H1 (cell line): ENCODE results near the gene ABHD2. TPM values are rescaled to one million over a fixed set of nuclear protein-coding genes. Genes with fewer than 3 reads are reported as not detected.

Source experiments
- CTCF ChIA-PET: fragments of 300-600 bp; sonication (Branson Sonifier 250); formaldehyde crosslinking; loops from one replicate; lab custom pipeline; 2021; ENCODE audit not compliant: partially characterized antibody; lab: Charles Lee
- POLR2A ChIA-PET: fragments of 300-600 bp; sonication (Branson Sonifier 250); formaldehyde crosslinking; loops from one replicate; lab custom pipeline; 2021; ENCODE audit warnings: inconsistent platforms; ENCODE audit not compliant: partially characterized antibody; lab: Charles Lee
- DNase-seq, 2 experiments: peaks; one replicate each; pipeline versions ENCODE4 v3.0.0 to v3.0.0-alpha.2; 2010 to 2022; ENCODE audit warnings: low spot score in 2 of 2, low read depth in 1 of 2, mixed read lengths in 1 of 2
- FAIRE-seq: peaks from 2 replicates; lab custom pipeline; 2011; peaks lifted over from hg19 to GRCh38; lab: Jason Lieb, UNC
- H2AFZ ChIP-seq: 2 replicates; pipeline ENCODE4 v1.8.1; 2012; ENCODE audit warnings: low read length, inconsistent platforms
- H2AK5ac ChIP-seq: 2 replicates; pipeline ENCODE4 v1.6.1; 2013; ENCODE audit warnings: low read depth, low read length
- H2BK120ac ChIP-seq: replicated peaks from 2 replicates; pipeline ENCODE3; 2013; ENCODE audit warnings: low read depth, low read length, inconsistent platforms
- H2BK12ac ChIP-seq: 2 replicates; pipeline ENCODE4 v1.6.1; 2013; ENCODE audit warnings: low read depth, low read length
- H2BK15ac ChIP-seq: 2 replicates; pipeline ENCODE4 v1.6.1; 2013; ENCODE audit warnings: low read length
- H2BK20ac ChIP-seq: 2 replicates; pipeline ENCODE4 v1.6.1; 2013; ENCODE audit warnings: low read length
- H2BK5ac ChIP-seq: 2 replicates; pipeline ENCODE4 v1.6.1; 2013; ENCODE audit warnings: low read depth, low read length
- H3K14ac ChIP-seq: 2 replicates; pipeline ENCODE4 v1.6.1; 2013; ENCODE audit warnings: inconsistent platforms; ENCODE audit not compliant: insufficient read length
- H3K18ac ChIP-seq: 2 replicates; pipeline ENCODE4 v1.6.1; 2013; ENCODE audit warnings: low read length; ENCODE audit errors: extremely low read depth
- H3K23ac ChIP-seq: 2 replicates; pipeline ENCODE4 v1.6.1; 2013; ENCODE audit warnings: inconsistent platforms; ENCODE audit not compliant: insufficient read length
- H3K23me2 ChIP-seq: 2 replicates; pipeline ENCODE4 v1.6.1; 2013; ENCODE audit warnings: low read depth, low read length
- H3K27ac ChIP-seq: 2 replicates; pipeline ENCODE4 v1.6.1; 2011; ENCODE audit warnings: low read depth, low read length, inconsistent platforms
- H3K27me3 ChIP-seq, 4 experiments: replicated peaks in 1 of 4; 1 replicate in 1 of 4; 2 replicates in 3 of 4; pipeline versions ENCODE4 v1.6.1 to v1.8.1; 2011 to 2013; ENCODE audit warnings: low read length in 3 of 4, mild to moderate bottlenecking in 3 of 4, inconsistent platforms in 2 of 4, mixed read lengths in 2 of 4, moderate library complexity in 1 of 4; ENCODE audit not compliant: control insufficient read depth in 3 of 4, insufficient read depth in 3 of 4; ENCODE audit errors: extremely low read depth in 1 of 4
- H3K36me3 ChIP-seq, 4 experiments: 2 replicates each; pipeline versions ENCODE4 v1.6.1 to v1.8.1; 2011 to 2013; ENCODE audit warnings: mild to moderate bottlenecking in 4 of 4, low read length in 3 of 4, moderate library complexity in 2 of 4, control low read depth in 1 of 4, inconsistent platforms in 1 of 4; ENCODE audit not compliant: insufficient read depth in 4 of 4, control insufficient read depth in 2 of 4
- H3K4ac ChIP-seq: replicated peaks from 2 replicates; pipeline ENCODE3; 2013; ENCODE audit warnings: low read length, low read depth, mixed read lengths, inconsistent platforms; ENCODE audit not compliant: insufficient read length
- H3K4me1 ChIP-seq, 4 experiments: replicated peaks in 1 of 4; 1 replicate in 1 of 4; 2 replicates in 3 of 4; pipeline versions ENCODE4 v1.6.1 to v1.8.1; 2011 to 2013; ENCODE audit warnings: low read length in 3 of 4, inconsistent platforms in 2 of 4, mixed read lengths in 1 of 4; ENCODE audit not compliant: insufficient read depth in 4 of 4, control insufficient read depth in 3 of 4
- H3K4me2 ChIP-seq, 2 experiments: 2 replicates each; pipeline versions ENCODE4 v1.6.1 to v1.8.1; 2011 to 2013; ENCODE audit warnings: low read depth in 2 of 2, low read length in 2 of 2, control low read depth in 1 of 2, inconsistent platforms in 1 of 2, mild to moderate bottlenecking in 1 of 2; ENCODE audit not compliant: insufficient read depth in 1 of 2
- H3K4me3 ChIP-seq, 4 experiments: fragments of 200-600, 300-600 bp in 1 of 4; sonication (generic), shearing (Covaris generic), sonication (Bioruptor Twin) in 1 of 4; 2 replicates each; pipeline versions ENCODE4 v1.5.1 to v1.8.1; 2011 to 2016; ENCODE audit warnings: low read length in 4 of 4, low read depth in 3 of 4, control low read depth in 2 of 4, inconsistent platforms in 2 of 4, mild to moderate bottlenecking in 2 of 4, mixed read lengths in 1 of 4, moderate library complexity in 1 of 4; ENCODE audit not compliant: insufficient read depth in 2 of 4; ENCODE audit errors: extremely low read depth in 1 of 4
- H3K56ac ChIP-seq: replicated peaks from 2 replicates; pipeline ENCODE3; 2013; ENCODE audit warnings: low read depth, mild to moderate bottlenecking, mixed read lengths, low read length, inconsistent platforms; ENCODE audit not compliant: insufficient read length
- H3K79me1 ChIP-seq: 2 replicates; pipeline ENCODE4 v1.6.1; 2013; ENCODE audit warnings: low read depth, low read length, control low read depth
- H3K79me2 ChIP-seq, 2 experiments: 2 replicates each; pipeline versions ENCODE4 v1.6.1 to v1.8.1; 2012 to 2013; ENCODE audit warnings: low read length in 2 of 2, mild to moderate bottlenecking in 2 of 2, inconsistent platforms in 1 of 2; ENCODE audit not compliant: insufficient read depth in 2 of 2, control insufficient read depth in 1 of 2
- H3K9ac ChIP-seq, 4 experiments: replicated peaks in 1 of 4; 1 replicate in 1 of 4; 2 replicates in 3 of 4; pipeline versions ENCODE4 v1.6.1 to v1.8.1; 2011 to 2013; ENCODE audit warnings: low read depth in 3 of 4, low read length in 3 of 4, control low read depth in 2 of 4, mild to moderate bottlenecking in 2 of 4, moderate library complexity in 2 of 4, inconsistent platforms in 1 of 4; ENCODE audit errors: extremely low read depth in 1 of 4
- H3K9me3 ChIP-seq, 2 experiments: 2 replicates each; pipeline versions ENCODE4 v1.6.1 to v1.8.1; 2012 to 2013; ENCODE audit warnings: mild to moderate bottlenecking in 2 of 2, moderate library complexity in 2 of 2, control low read depth in 1 of 2, inconsistent platforms in 1 of 2, low read depth in 1 of 2, low read length in 1 of 2, mixed read lengths in 1 of 2; ENCODE audit not compliant: insufficient read depth in 2 of 2
- H4K20me1 ChIP-seq, 2 experiments: replicated peaks in 1 of 2; 2 replicates each; pipeline versions ENCODE3 to v1.8.1; 2011 to 2013; ENCODE audit warnings: inconsistent platforms in 2 of 2, low read length in 2 of 2, mild to moderate bottlenecking in 1 of 2; ENCODE audit not compliant: insufficient read depth in 2 of 2, control insufficient read depth in 1 of 2
- H4K5ac ChIP-seq: 2 replicates; pipeline ENCODE4 v1.6.1; 2013; ENCODE audit warnings: low read length, low read depth, mixed read lengths, inconsistent platforms; ENCODE audit not compliant: insufficient read length
- H4K8ac ChIP-seq: 2 replicates; pipeline ENCODE4 v1.8.0; 2013; ENCODE audit warnings: mild to moderate bottlenecking, moderate library complexity, low read length, inconsistent platforms; ENCODE audit not compliant: insufficient read depth; ENCODE audit errors: extremely low read depth
- H4K91ac ChIP-seq: replicated peaks from 2 replicates; pipeline ENCODE3; 2013; ENCODE audit warnings: low read length, mixed read lengths, inconsistent platforms; ENCODE audit not compliant: insufficient read length
- RBBP5 ChIP-seq: IDR thresholded peaks from 2 replicates; pipeline ENCODE4 v1.7.1; 2012; ENCODE audit warnings: low read depth, mild to moderate bottlenecking, inconsistent platforms, low read length, moderate library complexity, borderline replicate concordance
- SRF ChIP-seq: IDR thresholded peaks from 2 replicates; pipeline ENCODE4 v1.6.1; 2011; ENCODE audit warnings: mild to moderate bottlenecking, low read depth, low read length, moderate library complexity
- ZNF274 ChIP-seq: IDR thresholded peaks from 2 replicates; pipeline ENCODE4 v1.7.0; 2012; ENCODE audit warnings: low read length, borderline replicate concordance; ENCODE audit errors: extremely low read depth
- WGBS, 2 experiments: shearing (Covaris generic) in 1 of 2; methylation state at CpG; one replicate each; pipeline versions ENCODE4 v1.1.6 to v1.1.7; 2013 to 2015; ENCODE audit warnings: low lambda C conversion rate in 2 of 2, mixed read lengths in 2 of 2, inconsistent platforms in 1 of 2, low coverage in 1 of 2, missing lambda C conversion rate in 1 of 2; ENCODE audit not compliant: insufficient replicate concordance in 2 of 2, insufficient coverage in 1 of 2, insufficient read length in 1 of 2; ENCODE audit errors: extremely low coverage in 1 of 2, missing lambda C conversion rate in 1 of 2; 5-methylcytosine and 5-hydroxymethylcytosine counted together
- polyA plus RNA-seq, 7 experiments: library from polyadenylated mRNA; depleted of rRNA in 3 of 7; stranded (reverse) in 5 of 7; unstranded in 2 of 7; fragments of >200 nt in 5 of 7; fragments of 200-250 nt in 2 of 7; gene quantifications; 1 replicate in 5 of 7; 2 replicates in 1 of 7; 4 replicates in 1 of 7; pipeline versions ENCODE4 v1.2.1 to v1.2.3, GENCODE V29; 2011 to 2013; ENCODE audit warnings: missing spikeins in 2 of 7, mixed read lengths in 2 of 7
- total RNA-seq: library from RNA; stranded (reverse); fragmentation: NEBNext Ultra II Directional; extraction: Animal tissue kit (Norgen Biotek cat#: 25700); gene quantifications from 2 replicates; pipeline ENCODE4 v1.2.1, GENCODE V29; 2021

ABHD2 gene
- total and polyA plus RNA-seq, 2 of the 8 experiments (the other 6 are each of a cell fraction or from before 2014, with no cell fraction given) = 9.1 to 23.7 TPM

DNA sequence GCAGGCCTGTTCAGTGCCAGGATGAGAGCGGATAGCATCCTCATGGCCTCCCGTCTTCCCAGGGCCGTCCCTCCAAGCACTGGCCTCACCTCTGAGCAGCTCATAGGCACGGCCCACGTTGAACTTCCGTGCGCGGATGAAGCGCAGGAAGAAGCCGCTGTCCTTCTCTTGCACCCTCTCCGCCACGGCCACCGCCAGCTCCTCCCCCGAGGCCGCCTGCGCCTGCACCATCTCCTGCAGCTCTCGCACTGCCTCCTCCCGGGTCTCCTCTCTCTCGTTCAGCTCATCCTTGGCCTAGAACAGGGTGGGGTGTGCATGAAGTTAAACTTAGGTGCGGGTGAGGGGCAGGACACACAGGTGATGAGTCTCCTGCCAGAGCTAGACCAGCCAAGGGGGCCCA, 128.8 kb downstream of the ABHD2 start:
- no peak for TF ChIP-seq RBBP5
- TF ChIP-seq SRF = no peak
- no peak for TF ChIP-seq ZNF274
- Histone ChIP-seq H3K79me1 (no peaks in the 10 kb centered on the region), H3K23me2 (no peaks in the 10 kb centered on the region), H4K5ac (no peak overlapping the region), H2BK20ac (no peak overlapping the region), H2BK15ac (no peak overlapping the region), H3K9me3 (no peaks in the 10 kb centered on the region), H3K36me3 (no peaks in the 10 kb centered on the region), H3K14ac (no peak overlapping the region), H3K23ac (no peak overlapping the region), H3K9ac (no peak overlapping the region), H2BK12ac (no peak overlapping the region), H3K56ac (no peak overlapping the region), H2AK5ac (no peak overlapping the region), H2BK120ac (no peak overlapping the region), H2AFZ (no peak overlapping the region), H4K91ac (no peak overlapping the region), H4K20me1 (no peaks in the 10 kb centered on the region), H3K4me2 (no peak overlapping the region), H4K8ac (peak overlapping the region; percentile 46; the same call in 1 of the 2 replicates), H3K79me2 (no peaks in the 10 kb centered on the region), H3K27ac (no peak overlapping the region), H3K4me1 (no peaks in the 10 kb centered on the region; a peak in 1 of 7 replicates), H3K18ac (no peak overlapping the region), H3K27me3 (no peaks in the 10 kb centered on the region), H3K4ac (no peak overlapping the region), H3K4me3 (no peak overlapping the region), H2BK5ac (no peak overlapping the region)
- CTCF ChIA-PET = interaction anchor here (0.7 to 3.1 kb wide), 10 partner anchors 8 to 339 kb away, joined by 3 to 27 read pairs (median 3); partner anchors contain the start of gene FANCI
- WGBS, 2 experiments = 87% methylated on average over 13 of the region's 20 CpGs; no CpG with 5 or more reads in 1 of the 2 experiments
- no peak for FAIRE-seq
- POLR2A ChIA-PET = no interaction called here
- DNase-seq = no peak
